Amygdala (tissue), 56 donors: ENCODE data around the gene SSC4D.
A peak's percentile ranks its signal among the peaks of the same experiment; 100 is the strongest.
"Not testable (repeated sequence)": the region's sequence is repeated elsewhere in the genome, so short reads cannot be mapped to it uniquely, and the experiment has no call there.

ENCODE experiments used
- DNase-seq, 56 donors: peaks; one replicate each; lab custom pipeline; 2025; lab: John Stamatoyannopoulos, UW

SSC4D gene

GRCh38 chr7:76409537-76409936 lies at the start of gene SSC4D:
Gene SSC4D, minus strand, starts transcription at chr7:76409697. Its CDS starts 5,258 bp downstream, at chr7:76404439.
- no peak for DNase-seq

GRCh38 chr7:76458504-76458903 lies 49.0 kb upstream of the SSC4D start:
- not testable (repeated sequence) for DNase-seq

DNA sequence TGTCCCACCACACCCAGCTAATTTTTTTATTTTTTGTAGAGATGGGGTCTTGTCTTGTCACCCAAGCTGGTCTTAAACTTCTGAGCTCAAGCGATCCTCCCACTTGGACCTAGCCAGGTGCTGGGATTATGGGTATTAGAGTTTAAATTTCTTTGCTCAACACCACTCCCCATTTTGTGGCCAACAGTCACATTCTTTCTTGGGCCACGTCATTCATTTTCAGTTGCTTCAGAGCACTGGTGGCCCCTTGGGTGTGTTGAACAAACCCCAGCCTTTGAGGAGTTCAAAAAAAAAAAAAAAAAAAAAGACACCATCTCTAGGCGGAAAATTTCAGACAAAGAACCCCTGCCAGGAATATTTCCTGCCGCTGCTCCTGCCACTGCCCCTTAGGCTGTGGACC lies 47.5 kb upstream of the SSC4D start:
- not testable (repeated sequence) for DNase-seq

DNA sequence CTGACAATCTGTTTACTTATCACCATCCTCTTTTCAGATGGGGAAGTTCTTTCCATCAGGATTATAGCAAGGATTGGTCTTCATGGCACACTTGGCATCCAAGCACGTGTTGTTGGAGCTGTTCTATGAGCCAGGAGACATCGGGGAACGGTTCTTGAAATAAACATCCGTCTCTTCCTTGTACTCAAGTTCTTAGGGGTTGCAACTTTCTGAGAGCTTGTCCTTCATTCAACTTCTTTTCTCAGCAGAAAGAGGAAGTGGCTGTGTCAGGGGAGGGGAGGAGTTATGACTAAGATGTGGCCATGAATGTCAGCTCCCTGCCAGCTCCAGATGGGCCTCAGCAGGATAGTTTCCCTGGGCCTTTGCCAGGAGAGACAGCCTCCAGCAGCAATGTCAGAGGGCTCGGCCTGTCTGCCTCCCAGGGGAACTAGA lies 36.1 kb upstream of the SSC4D start:
- DNase-seq = peak in 5 of 56 donors; percentile 3 to 43 (median 9)

- DNase-seq = not testable (repeated sequence)
These were observed 34.3 kb upstream of the SSC4D start for GRCh38 chr7:76443846-76444245.

DNA sequence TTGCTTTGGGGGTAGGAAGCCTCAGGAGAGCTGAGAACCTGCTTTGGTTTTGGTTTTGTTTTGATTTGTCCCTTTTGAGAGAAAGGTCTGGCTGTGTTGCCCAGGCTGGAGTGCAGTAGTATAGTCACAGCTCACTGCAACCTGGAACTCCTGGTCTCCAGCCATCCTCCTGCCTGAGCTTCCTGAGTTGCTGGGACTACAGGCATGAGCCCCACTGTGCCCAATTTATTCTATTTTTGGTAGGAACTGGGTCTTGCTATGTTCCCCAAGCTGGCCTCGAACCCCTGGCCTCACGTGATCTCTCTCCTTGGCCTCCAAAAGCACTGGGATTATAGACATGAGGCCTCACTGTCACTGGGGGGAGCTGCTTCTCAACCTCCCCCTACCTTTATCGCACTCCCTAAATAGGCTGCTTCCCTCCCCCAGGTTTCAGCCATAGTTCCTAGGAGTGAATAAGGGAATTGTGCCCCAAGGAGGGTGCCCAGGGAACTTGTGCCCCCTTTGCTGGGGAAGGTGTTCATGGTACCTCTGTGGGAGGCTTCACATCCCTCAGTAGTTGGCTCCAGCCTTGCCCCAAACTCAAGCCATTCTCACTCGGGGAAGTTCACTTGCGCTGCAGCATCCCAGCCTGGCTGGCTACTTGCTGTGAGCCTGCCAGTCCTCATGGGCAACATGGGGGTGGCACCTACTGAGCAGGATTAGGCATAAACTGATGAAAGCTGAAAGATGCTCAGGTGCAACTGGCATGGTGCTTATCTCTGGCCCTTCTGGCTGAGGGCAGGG lies 33.4 kb upstream of the SSC4D start:
- not testable (repeated sequence) for DNase-seq

DNA sequence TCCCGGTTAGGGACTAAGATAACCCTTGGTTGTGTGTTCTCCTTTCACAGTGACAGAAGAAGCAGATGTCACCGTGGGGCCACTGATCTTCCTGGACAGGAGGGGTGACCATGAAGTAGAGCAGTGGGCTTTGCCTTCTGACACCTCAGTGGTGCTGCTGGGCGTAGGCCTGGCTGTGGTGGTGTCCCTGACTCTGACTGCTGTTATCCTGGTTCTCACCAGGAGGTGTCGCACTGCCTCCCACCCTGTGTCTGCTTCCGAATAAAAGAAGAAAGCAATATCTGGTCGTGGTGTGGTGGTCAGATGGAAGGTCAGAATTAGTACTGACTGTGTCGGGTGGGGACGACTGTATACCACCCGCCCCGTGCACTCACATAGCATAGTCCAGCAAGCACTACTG lies 32.3 kb upstream of the SSC4D start:
- not testable (repeated sequence) for DNase-seq

DNA sequence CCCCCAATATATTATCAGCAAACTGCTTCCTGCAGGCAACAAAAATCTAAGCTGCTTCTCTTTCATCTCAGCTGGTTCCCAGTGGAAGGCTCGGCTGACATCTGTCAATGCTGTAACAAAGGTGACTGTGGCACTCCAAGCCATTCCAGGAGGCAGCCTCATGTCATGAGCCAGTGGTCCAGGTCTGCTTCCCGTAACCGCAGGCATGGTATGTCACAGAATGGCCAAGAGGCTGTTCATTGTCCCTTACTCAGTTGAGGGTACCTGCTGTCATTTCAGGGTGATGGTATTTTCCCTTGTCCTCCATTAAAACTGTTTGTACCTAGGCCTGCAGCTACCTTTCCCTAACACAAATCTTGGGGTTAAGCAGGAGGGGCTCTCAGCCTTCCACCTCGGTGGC lies 30.9 kb upstream of the SSC4D start:
- not testable (repeated sequence) for DNase-seq

DNA sequence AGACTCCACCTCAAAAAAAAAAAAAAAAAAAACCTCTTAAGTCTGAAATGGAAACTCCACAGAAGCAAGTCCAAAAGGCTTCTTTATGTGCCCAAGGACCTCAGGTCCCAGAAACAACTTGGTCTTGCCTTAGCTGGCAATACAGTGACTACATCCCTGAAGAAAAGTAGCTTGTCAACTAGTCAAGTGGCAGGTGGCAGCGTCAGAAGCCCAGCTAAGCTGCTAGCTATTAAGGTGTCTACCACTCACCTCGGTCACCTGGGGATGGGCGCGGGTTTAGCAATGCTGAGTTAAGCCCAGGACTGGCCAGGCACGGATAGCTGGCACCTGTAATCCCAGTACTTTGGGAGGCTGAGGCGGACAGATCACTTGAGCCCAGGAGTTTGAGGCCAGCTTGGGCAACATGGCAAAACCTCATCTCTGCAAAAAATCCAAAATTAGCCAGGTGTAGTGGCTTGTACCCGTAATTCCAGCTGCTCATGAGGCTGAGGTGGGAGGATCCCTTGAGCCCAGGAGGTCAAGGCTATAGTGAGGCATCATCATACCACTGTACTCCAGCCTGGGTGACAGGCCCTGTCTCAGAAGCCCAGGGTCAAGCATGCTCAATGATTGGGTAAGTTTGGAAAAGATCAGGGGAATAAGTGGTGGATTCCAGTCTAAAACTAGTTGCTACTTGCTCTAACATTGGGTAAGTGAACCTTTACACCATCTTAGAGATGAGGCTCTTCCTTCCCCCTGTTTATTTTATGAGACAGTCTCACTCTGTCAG lies 29.8 kb upstream of the SSC4D start:
- DNase-seq = not testable (repeated sequence)

DNA sequence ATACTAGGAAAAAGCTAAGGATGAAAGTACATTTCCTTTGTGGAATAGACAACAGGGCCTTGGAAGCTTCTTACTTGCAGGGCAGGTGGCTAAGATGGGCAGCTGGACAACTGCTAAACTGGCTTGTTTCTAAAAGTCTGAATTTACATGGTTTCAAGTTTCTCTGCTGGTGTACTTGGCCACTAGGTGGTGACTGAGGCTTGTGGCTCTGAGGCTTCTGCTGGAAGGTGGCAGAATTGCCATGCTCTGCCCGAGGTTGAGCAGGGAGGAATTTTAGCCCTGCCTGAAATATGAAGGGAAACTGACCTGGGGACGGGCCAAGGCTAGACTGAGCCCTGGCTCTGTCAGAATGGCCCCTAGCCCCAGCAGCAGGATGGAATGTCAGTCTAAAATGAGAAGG lies 28.4 kb upstream of the SSC4D start:
- peak in 41 of 56 donors; percentile 2 to 80 (median 38) for DNase-seq

GRCh38 chr7:76430836-76431235 lies 21.3 kb upstream of the SSC4D start:
- no peak for DNase-seq

- no peak for DNase-seq
These were observed 20.7 kb upstream of the SSC4D start for GRCh38 chr7:76430211-76430610.

GRCh38 chr7:76428868-76429805 lies 19.6 kb upstream of the SSC4D start:
- peak in 7 of 56 donors; percentile 2 to 36 (median 6) for DNase-seq

- no peak for DNase-seq
These were observed 18.8 kb upstream of the SSC4D start for GRCh38 chr7:76428149-76428823.

- no peak for DNase-seq
These were observed 18.1 kb upstream of the SSC4D start for GRCh38 chr7:76427635-76428034.

GRCh38 chr7:76426246-76426645 lies 16.7 kb upstream of the SSC4D start:
- no peak for DNase-seq

GRCh38 chr7:76425558-76425957 lies 16.1 kb upstream of the SSC4D start:
- DNase-seq = not testable (repeated sequence)

DNA sequence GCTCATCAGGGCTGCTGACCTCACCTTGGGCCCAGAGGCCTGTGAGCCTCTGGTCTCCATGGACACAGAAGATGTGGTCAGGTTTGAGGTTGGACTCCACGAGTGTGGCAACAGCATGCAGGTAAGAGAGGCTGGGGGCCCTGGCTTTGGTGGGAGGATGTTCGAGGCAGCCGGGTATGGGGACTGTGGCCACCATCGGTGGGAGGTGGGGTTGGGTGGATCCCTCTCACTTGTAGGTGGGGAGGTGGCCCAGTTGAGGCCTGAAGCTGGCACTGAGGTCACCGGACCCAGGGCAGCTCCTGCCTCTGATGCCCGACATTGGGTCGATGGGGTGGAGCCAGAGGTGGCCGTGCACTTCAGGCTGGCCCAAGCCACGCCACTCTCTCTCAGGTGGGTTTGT lies 15.7 kb upstream of the SSC4D start:
- no peak for DNase-seq

DNA sequence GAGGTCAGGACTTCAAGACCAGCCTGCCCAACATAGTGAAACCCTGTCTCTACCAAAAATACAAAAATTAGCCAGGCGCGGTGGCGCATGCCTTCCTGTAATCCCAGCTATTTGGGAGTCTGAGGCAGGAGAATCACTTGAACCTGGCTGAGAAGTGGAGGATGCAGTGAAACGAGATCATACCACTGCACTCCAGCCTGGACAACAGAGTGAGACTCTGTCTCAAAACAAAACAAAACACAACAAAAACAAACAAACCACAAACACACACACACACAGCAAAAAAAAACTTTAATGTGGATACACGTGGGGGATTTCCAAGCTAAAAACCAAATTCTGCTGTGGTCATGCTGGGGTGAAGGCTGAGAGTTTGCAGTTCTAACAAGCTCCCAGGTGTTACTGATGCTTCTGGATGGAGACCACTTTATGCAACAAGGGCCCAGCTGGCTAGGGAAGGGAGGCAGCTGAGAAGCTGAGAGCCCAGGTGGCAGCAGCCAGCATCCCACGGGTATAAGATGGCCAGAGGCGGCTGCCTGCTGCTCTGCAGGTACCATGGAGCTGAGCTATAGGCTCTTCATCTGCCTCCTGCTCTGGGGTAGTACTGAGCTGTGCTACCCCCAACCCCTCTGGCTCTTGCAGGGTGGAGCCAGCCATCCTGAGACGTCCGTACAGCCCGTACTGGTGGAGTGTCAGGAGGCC lies 15.1 kb upstream of the SSC4D start, which contains the start of gene ZP3:
TSS of gene ZP3 (plus strand) at position 538 of the 699 bp plus-strand sequence. CDS start at position 553, 15 bp downstream.
- DNase-seq = peak in 1 of 56 donors; percentile 2
